ENCODE data around the gene RPS6KC1. TPM values are rescaled to one million over a fixed set of nuclear protein-coding genes. Genes with fewer than 3 reads are reported as not detected.

Gene RPS6KC1
- polyA plus RNA-seq, 3 donors = 8.9 to 16.0 (median 11.4) TPM

- H3K36me3 ChIP-seq (replicated peaks in 1 of 2; ENCODE audit: control insufficient read depth in 1 of 2, insufficient read depth in 2 of 2, low read length in 2 of 2) = peaks cover 0 to 51% of the 10 kb centered on the region in 2 donors
- H3K4me3 Mint-ChIP-seq = no peak overlapping the region
- no peak overlapping the region for H2AFZ ChIP-seq (ENCODE audit: insufficient read depth, low read depth, low read length, poor library complexity, severe bottlenecking)
- no peaks in the 10 kb centered on the region for H3K27me3 ChIP-seq (ENCODE audit: control insufficient read depth in 2 of 2, insufficient read depth in 2 of 2, low read length in 2 of 2)
- H3K9me3 ChIP-seq (replicated peaks in 1 of 2; ENCODE audit: control insufficient read depth in 1 of 2, insufficient read depth in 1 of 2, low read length in 2 of 2) = peaks cover 20 to 27% of the 10 kb centered on the region in 2 donors
- peaks cover 15 to 42% (median 24%) of the 10 kb centered on the region in 7 donors for H3K9me3 Mint-ChIP-seq
- no peak overlapping the region for H3K27ac ChIP-seq (ENCODE audit: low read depth in 1 of 2, low read length in 2 of 2)
- no peak for TF ChIP-seq CTCF (IDR thresholded peaks at IDR 0.05)
- H3K36me3 Mint-ChIP-seq = peaks cover 29 to 52% of the 10 kb centered on the region in 2 donors
- no peaks in the 10 kb centered on the region for H3K79me2 ChIP-seq (ENCODE audit: insufficient read depth, low read length)
- no peaks in the 10 kb centered on the region for H3K27me3 Mint-ChIP-seq (ENCODE audit: low read depth in 3 of 3)
- no peak overlapping the region for H3K27ac Mint-ChIP-seq
- H3K4me1 Mint-ChIP-seq = no peaks in the 10 kb centered on the region
- intact Hi-C loops (cut with micrococcal nuclease) = no loop called here
- no peaks in the 10 kb centered on the region for H3K4me1 ChIP-seq (ENCODE audit: control insufficient read depth in 1 of 2, insufficient read depth in 2 of 2, low read length in 2 of 2)
- no peaks in the 10 kb centered on the region for H4K20me1 ChIP-seq (ENCODE audit: insufficient read depth, low read length)
- no peak overlapping the region for H3K9ac ChIP-seq (ENCODE audit: insufficient read depth, low read length, poor library complexity, severe bottlenecking)
- 100% methylated on average over 1 of the region's 2 CpGs for WGBS (ENCODE audit: insufficient coverage)
- no peak overlapping the region for H3K4me3 ChIP-seq (replicated peaks in 1 of 3; ENCODE audit: low read depth in 2 of 3, low read length in 3 of 3)
- DNase-seq = no peak
- no peak overlapping the region for H3K4me2 ChIP-seq (replicated peaks; ENCODE audit: extremely low read depth, low read length, poor library complexity, severe bottlenecking)
Measured at GRCh38 chr1:213186168-213186567, 135.1 kb downstream of the RPS6KC1 start.

- Mint-ChIP-seq H3K27me3 (ENCODE audit: low read depth in 3 of 3) (no peaks in the 10 kb centered on the region), H3K27ac (no peak overlapping the region), H3K36me3 (peaks cover 41 to 58% of the 10 kb centered on the region in 2 donors), H3K4me3 (no peak overlapping the region), H3K9me3 (peaks cover 17 to 39% (median 22%) of the 10 kb centered on the region in 7 donors), H3K4me1 (no peaks in the 10 kb centered on the region)
- Histone ChIP-seq H3K27me3 (ENCODE audit: control insufficient read depth in 2 of 2, insufficient read depth in 2 of 2, low read length in 2 of 2) (no peaks in the 10 kb centered on the region), H3K27ac (ENCODE audit: low read depth in 1 of 2, low read length in 2 of 2) (no peak overlapping the region), H2AFZ (ENCODE audit: insufficient read depth, low read depth, low read length, poor library complexity, severe bottlenecking) (no peak overlapping the region), H3K79me2 (ENCODE audit: insufficient read depth, low read length) (no peaks in the 10 kb centered on the region), H3K9me3 (replicated peaks in 1 of 2; ENCODE audit: control insufficient read depth in 1 of 2, insufficient read depth in 1 of 2, low read length in 2 of 2) (peaks cover 11 to 21% of the 10 kb centered on the region in 2 donors), H3K4me3 (replicated peaks in 1 of 3; ENCODE audit: low read depth in 2 of 3, low read length in 3 of 3) (no peak overlapping the region), H3K36me3 (replicated peaks in 1 of 2; ENCODE audit: control insufficient read depth in 1 of 2, insufficient read depth in 2 of 2, low read length in 2 of 2) (peaks cover 0 to 42% of the 10 kb centered on the region in 2 donors), H3K4me1 (ENCODE audit: control insufficient read depth in 1 of 2, insufficient read depth in 2 of 2, low read length in 2 of 2) (no peaks in the 10 kb centered on the region), H3K4me2 (replicated peaks; ENCODE audit: extremely low read depth, low read length, poor library complexity, severe bottlenecking) (no peak overlapping the region), H3K9ac (ENCODE audit: insufficient read depth, low read length, poor library complexity, severe bottlenecking) (no peak overlapping the region), H4K20me1 (ENCODE audit: insufficient read depth, low read length) (no peaks in the 10 kb centered on the region)
- WGBS (ENCODE audit: insufficient coverage) = no CpG with 5 or more reads among the region's 1 CpG
- no peak for DNase-seq
- TF ChIP-seq CTCF (IDR thresholded peaks at IDR 0.05) = no peak
- intact Hi-C loops (cut with micrococcal nuclease) = no loop called here
Measured at GRCh38 chr1:213192026-213192425, 141.0 kb downstream of the RPS6KC1 start.
